OCI-LY7 (cell line): Measurements from ENCODE around the gene SNRPD1. TPM values are rescaled to one million over a fixed set of nuclear protein-coding genes. Genes with fewer than 3 reads are reported as not detected.

ENCODE experiments used
- BruUV-seq: library from RNA; stranded (reverse); fragments of 400-500 nt; replicated peaks from 2 replicates; lab custom pipeline; 2021; lab: Mats Ljungman, UMichigan
- CTCF ChIA-PET: fragments of 300-600 bp; sonication (Branson Sonifier 250); formaldehyde crosslinking; loops from one replicate; lab custom pipeline; 2022; ENCODE audit warnings: antibody characterized with exemption; ENCODE audit not compliant: unreplicated experiment; lab: Charles Lee
- POLR2A ChIA-PET: fragments of 300-600 bp; sonication (Branson Sonifier 250); formaldehyde crosslinking; loops from one replicate; lab custom pipeline; 2022; ENCODE audit warnings: antibody characterized with exemption; lab: Charles Lee
- DNase-seq: peaks from one replicate; pipeline ENCODE4 v3.0.0-alpha.2; 2015; ENCODE audit warnings: low spot score
- H2AFZ ChIP-seq: fragments of 200-600 bp; sonication (generic), shearing (Covaris generic); 2 replicates; pipeline ENCODE4 v1.6.1; 2014; ENCODE audit warnings: mild to moderate bottlenecking, antibody characterized with exemption, low read length, moderate library complexity
- H3K27ac ChIP-seq: fragments of 200-600 bp; sonication (generic); 2 replicates; pipeline ENCODE4 v1.5.1; 2014; ENCODE audit warnings: mixed run types, low read depth, mild to moderate bottlenecking, moderate library complexity, low read length, inconsistent platforms; ENCODE audit not compliant: poor library complexity, severe bottlenecking
- H3K36me3 ChIP-seq: fragments of 200-600 bp; sonication (generic); 2 replicates; pipeline ENCODE4 v1.6.1; 2014; ENCODE audit warnings: mild to moderate bottlenecking, antibody characterized with exemption, low read length, moderate library complexity, mixed read lengths; ENCODE audit not compliant: insufficient read depth
- H3K4me1 ChIP-seq: fragments of 200-600 bp; sonication (generic); 2 replicates; pipeline ENCODE4 v1.5.1; 2014; ENCODE audit warnings: mild to moderate bottlenecking, low read length; ENCODE audit not compliant: insufficient read depth, poor library complexity, severe bottlenecking
- H3K4me2 ChIP-seq: fragments of 200-600 bp; sonication (generic); 2 replicates; pipeline ENCODE4 v1.6.1; 2014; ENCODE audit warnings: mild to moderate bottlenecking, low read length
- H3K4me3 ChIP-seq: fragments of 200-600 bp; sonication (generic); 2 replicates; pipeline ENCODE4 v1.5.1; 2014; ENCODE audit warnings: mild to moderate bottlenecking, low read depth, low read length; ENCODE audit not compliant: poor library complexity, severe bottlenecking
- H3K79me2 ChIP-seq: fragments of 200-600 bp; sonication (generic); 2 replicates; pipeline ENCODE4 v1.6.1; 2016; ENCODE audit warnings: low read depth, mild to moderate bottlenecking, low read length, moderate library complexity, mixed read lengths; ENCODE audit not compliant: insufficient read depth
- H3K9me2 ChIP-seq: fragments of 200-600 bp; sonication (generic); 2 replicates; pipeline ENCODE4 v1.6.1; 2016; ENCODE audit warnings: mild to moderate bottlenecking, low read length, mixed read lengths; ENCODE audit not compliant: insufficient read depth
- H3K9me3 ChIP-seq: fragments of 200-600 bp; sonication (generic); 2 replicates; pipeline ENCODE4 v1.6.1; 2014; ENCODE audit warnings: mild to moderate bottlenecking, mixed run types, low read length, mixed read lengths
- H4K20me1 ChIP-seq: fragments of 200-600 bp; sonication (generic); 2 replicates; pipeline ENCODE4 v1.6.1; 2014; ENCODE audit warnings: mild to moderate bottlenecking, antibody characterized with exemption, low read length, moderate library complexity, mixed read lengths; ENCODE audit not compliant: insufficient read depth
- EZH2phosphoT487 ChIP-seq: fragments of 200-600 bp; sonication (generic); IDR thresholded peaks from 2 replicates; pipeline ENCODE4 v1.6.1; 2018; ENCODE audit warnings: low read depth, borderline replicate concordance, mild to moderate bottlenecking, mixed run types, antibody characterized with exemption, low read length, moderate library complexity, mixed read lengths
- intact Hi-C: fragments of 100-400 bp; cut with micrococcal nuclease; formaldehyde crosslinking; loops from one replicate; pipeline ENCODE4 v1.10.0; 2022; ENCODE audit not compliant: unreplicated experiment
- microRNA-seq: library from miRNA; unstranded; fragments of <30 nt; microRNA quantifications from one replicate; pipeline ENCODE4 v1.2.0, GENCODE V29; 2022; ENCODE audit warnings: borderline replicate concordance
- small RNA-seq: library from RNA; depleted of rRNA; stranded (forward); fragments of <200 nt; gene quantifications from one replicate; pipeline ENCODE3, GENCODE V24; 2014
- total RNA-seq, 2 experiments: library from RNA; depleted of rRNA in 1 of 2; stranded (reverse); fragments of >200 nt in 1 of 2; shearing (Covaris generic) in 1 of 2; gene quantifications; 2 replicates each; pipeline ENCODE4 v1.2.3, GENCODE V29; 2014 to 2022
- TF ChIP-seq, protein P1 (sequence below): fragments of 200-600 bp; sonication (generic); conservative IDR thresholded peaks from 2 replicates; pipeline ENCODE4 v1.5.1; 2014; ENCODE audit warnings: mild to moderate bottlenecking, antibody characterized with exemption, low read length, moderate library complexity, mixed read lengths

Gene SNRPD1
- total RNA-seq, 2 experiments from 2014 or later: 133 to 181 TPM

DNA sequence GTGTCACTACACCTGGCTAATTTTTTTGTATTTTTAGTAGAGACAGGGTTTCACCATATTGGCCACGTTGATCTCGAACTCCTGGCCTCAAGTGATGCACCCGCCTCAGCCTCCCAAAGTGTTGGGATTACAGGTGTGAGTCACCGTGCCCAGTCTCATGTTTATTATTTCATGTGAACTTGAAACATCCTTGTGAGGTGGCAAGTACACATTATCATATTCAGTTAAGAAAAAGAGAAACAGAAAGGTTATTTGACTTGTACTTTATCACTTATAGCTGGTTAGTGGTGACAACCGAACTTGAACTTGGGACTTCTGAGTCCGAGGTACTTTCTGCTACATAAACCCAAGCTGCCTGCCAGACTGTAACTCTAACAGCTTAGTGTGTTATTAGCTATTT lies 68.0 kb downstream of the SNRPD1 start:
- peaks cover 27% of the 10 kb centered on the region for H3K4me1 ChIP-seq

DNA sequence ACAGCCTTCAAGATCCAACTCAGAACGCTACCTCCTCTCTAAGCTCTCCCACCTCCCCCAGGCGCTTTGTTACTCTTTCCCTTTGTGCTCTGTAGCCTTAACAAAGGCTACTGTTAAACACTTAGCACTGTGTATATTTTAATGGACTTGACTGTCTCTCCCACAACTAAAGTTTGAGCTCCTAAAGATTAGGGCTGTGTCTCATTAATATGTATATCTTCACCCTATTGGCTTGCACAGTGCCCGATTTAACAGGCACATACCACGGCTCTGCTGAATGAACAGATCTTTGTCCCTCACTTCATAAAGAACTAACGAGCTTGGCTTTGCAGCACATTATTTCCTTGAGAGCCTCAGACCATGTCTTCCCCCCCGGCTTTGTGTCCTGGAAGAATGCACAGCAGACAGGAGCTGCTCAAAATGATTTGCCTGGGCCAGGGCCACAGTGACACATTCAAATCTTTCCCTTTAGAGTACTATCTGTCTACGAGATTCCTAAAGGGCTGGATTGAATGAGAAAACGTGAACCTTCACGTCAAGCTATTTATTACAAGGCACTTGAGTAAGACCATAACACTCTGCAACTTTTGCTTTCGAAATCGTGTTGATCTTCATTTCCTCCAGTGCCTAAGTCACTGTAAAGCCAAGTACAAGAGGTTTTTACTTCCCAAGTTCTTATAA lies 70.4 kb downstream of the SNRPD1 start:
- BruUV-seq: no TSS peak
- peak overlapping the region; percentile 25 for H3K4me3 ChIP-seq
- POLR2A ChIA-PET: interaction anchor here (0.6 to 1.2 kb wide), 5 partner anchors 17 to 51 kb away, joined by 3 to 7 read pairs (median 3); no protein-coding TSS in a partner anchor
- intact Hi-C loops: no loop called here
- H4K20me1 ChIP-seq: peaks cover 7% of the 10 kb centered on the region; the same call in 1 of the 2 replicates
- H3K4me2 ChIP-seq: peak overlapping the region; percentile 55
- TF ChIP-seq EZH2phosphoT487: no peak
- TF ChIP-seq, protein P1, sequence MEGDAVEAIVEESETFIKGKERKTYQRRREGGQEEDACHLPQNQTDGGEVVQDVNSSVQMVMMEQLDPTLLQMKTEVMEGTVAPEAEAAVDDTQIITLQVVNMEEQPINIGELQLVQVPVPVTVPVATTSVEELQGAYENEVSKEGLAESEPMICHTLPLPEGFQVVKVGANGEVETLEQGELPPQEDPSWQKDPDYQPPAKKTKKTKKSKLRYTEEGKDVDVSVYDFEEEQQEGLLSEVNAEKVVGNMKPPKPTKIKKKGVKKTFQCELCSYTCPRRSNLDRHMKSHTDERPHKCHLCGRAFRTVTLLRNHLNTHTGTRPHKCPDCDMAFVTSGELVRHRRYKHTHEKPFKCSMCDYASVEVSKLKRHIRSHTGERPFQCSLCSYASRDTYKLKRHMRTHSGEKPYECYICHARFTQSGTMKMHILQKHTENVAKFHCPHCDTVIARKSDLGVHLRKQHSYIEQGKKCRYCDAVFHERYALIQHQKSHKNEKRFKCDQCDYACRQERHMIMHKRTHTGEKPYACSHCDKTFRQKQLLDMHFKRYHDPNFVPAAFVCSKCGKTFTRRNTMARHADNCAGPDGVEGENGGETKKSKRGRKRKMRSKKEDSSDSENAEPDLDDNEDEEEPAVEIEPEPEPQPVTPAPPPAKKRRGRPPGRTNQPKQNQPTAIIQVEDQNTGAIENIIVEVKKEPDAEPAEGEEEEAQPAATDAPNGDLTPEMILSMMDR: no peak
- CTCF ChIA-PET: no interaction called here
- H3K9me3 ChIP-seq: no peaks in the 10 kb centered on the region
- no peaks in the 10 kb centered on the region for H3K9me2 ChIP-seq
- H3K36me3 ChIP-seq: peaks cover 92% of the 10 kb centered on the region
- no peak overlapping the region for H2AFZ ChIP-seq
- DNase-seq: peak; percentile 40
- peaks cover 66% of the 10 kb centered on the region for H3K79me2 ChIP-seq
- H3K4me1 ChIP-seq: peaks cover 49% of the 10 kb centered on the region
- H3K27ac ChIP-seq: peak overlapping the region; percentile 21

More for the DNA sequence above, 68.0 kb downstream of the SNRPD1 start:
- intact Hi-C loops: no loop called here
- peaks cover 94% of the 10 kb centered on the region for H3K36me3 ChIP-seq
- H3K4me3 ChIP-seq: no peak overlapping the region
- peaks cover 6% of the 10 kb centered on the region; the same call in 1 of the 2 replicates for H4K20me1 ChIP-seq
- H2AFZ ChIP-seq: no peak overlapping the region
- ChIA-PET CTCF (no interaction called here), POLR2A (interaction anchor here (0.6 to 0.9 kb wide), 3 partner anchors 20 to 174 kb away, joined by 3 to 4 read pairs (median 3); no protein-coding TSS in a partner anchor)
- no TSS peak for BruUV-seq
- H3K4me2 ChIP-seq: no peak overlapping the region
- H3K9me2 ChIP-seq: no peaks in the 10 kb centered on the region
- H3K9me3 ChIP-seq: no peaks in the 10 kb centered on the region
- no peak overlapping the region for H3K27ac ChIP-seq
- H3K79me2 ChIP-seq: peaks cover 45% of the 10 kb centered on the region
- no peak for DNase-seq
- TF ChIP-seq, protein P1: no peak

Small RNAs within 50 kb of the gene (microRNA-seq; reads per million reads assigned to microRNA genes)
- not detected for gene MIR320C1

Small RNAs within 50 kb of the gene (small RNA-seq; reads per million reads assigned to genes)
- not detected for gene MIR320C1

Other genes with a start within 250 kb of the SNRPD1 start
- gene ESCO1, start 11.6 kb upstream of the SNRPD1 start, total RNA-seq (2014; rRNA removed; shearing (Covaris generic)): 22.1 and 25.3 TPM in 2 replicates
- gene ESCO1, start 11.6 kb upstream of the SNRPD1 start, total RNA-seq (2022): 37.7 and 41.0 TPM in 2 replicates
- 126 and 154 TPM in 2 replicates for gene ABHD3, start 92.5 kb downstream of the SNRPD1 start, total RNA-seq (2014; rRNA removed; shearing (Covaris generic))
- gene ABHD3, start 92.5 kb downstream of the SNRPD1 start, total RNA-seq (2022): 169 and 185 TPM in 2 replicates
- 40.5 and 51.6 TPM in 2 replicates for gene MIB1, start 128.5 kb downstream of the SNRPD1 start, total RNA-seq (2014; rRNA removed; shearing (Covaris generic))
- gene MIB1, start 128.5 kb downstream of the SNRPD1 start, total RNA-seq (2022): 81.6 and 84.5 TPM in 2 replicates